Hepatocyte (in vitro differentiated cells): Measurements from ENCODE around the gene WDR59. TPM values are rescaled to one million over a fixed set of nuclear protein-coding genes. Genes with fewer than 3 reads are reported as not detected.

ENCODE experiments used
- DNase-seq: peaks from one replicate; pipeline ENCODE4 v3.0.0-alpha.2; 2016; ENCODE audit warnings: low spot score
- H2AFZ ChIP-seq: fragments of 200-600 bp; sonication (generic); 2 replicates; pipeline ENCODE4 v1.6.0; 2016; ENCODE audit warnings: antibody characterized with exemption, mild to moderate bottlenecking
- H3K27ac ChIP-seq: fragments of 200-600 bp; sonication (generic); 2 replicates; pipeline ENCODE4 v1.5.1; 2016; ENCODE audit warnings: mild to moderate bottlenecking
- H3K27me3 ChIP-seq: fragments of 200-600 bp; sonication (generic); 2 replicates; pipeline ENCODE4 v1.6.1; 2016
- H3K36me3 ChIP-seq: fragments of 200-600 bp; sonication (generic); replicated peaks from 2 replicates; pipeline ENCODE4 v1.5.1; 2016; ENCODE audit warnings: low read depth; ENCODE audit not compliant: insufficient read depth
- H3K4me1 ChIP-seq: fragments of 200-600 bp; sonication (generic); 2 replicates; pipeline ENCODE4 v1.5.1; 2016; ENCODE audit warnings: mild to moderate bottlenecking, moderate library complexity; ENCODE audit not compliant: insufficient read depth
- H3K4me2 ChIP-seq: fragments of 200-600 bp; sonication (generic); 2 replicates; pipeline ENCODE4 v1.6.0; 2016
- H3K4me3 ChIP-seq: fragments of 200-600 bp; sonication (generic); 2 replicates; pipeline ENCODE4 v1.5.1; 2016; ENCODE audit warnings: mild to moderate bottlenecking
- H3K79me2 ChIP-seq: fragments of 200-600 bp; sonication (generic); 2 replicates; pipeline ENCODE4 v1.6.0; 2017; ENCODE audit warnings: mild to moderate bottlenecking
- H3K9me2 ChIP-seq: fragments of 200-600 bp; sonication (generic); replicated peaks from 2 replicates; pipeline ENCODE4 v1.6.0; 2017; ENCODE audit warnings: mild to moderate bottlenecking; ENCODE audit not compliant: insufficient read depth
- H3K9me3 ChIP-seq: fragments of 200-600 bp; sonication (generic); 2 replicates; pipeline ENCODE4 v1.5.1; 2016; ENCODE audit warnings: low read depth, mild to moderate bottlenecking
- H4K20me1 ChIP-seq: fragments of 200-600 bp; sonication (generic); 2 replicates; pipeline ENCODE4 v1.6.0; 2016; ENCODE audit warnings: mild to moderate bottlenecking; ENCODE audit not compliant: insufficient read depth, poor library complexity, severe bottlenecking
- CTCF ChIP-seq: fragments of 200-600 bp; sonication (generic); IDR thresholded peaks from 2 replicates; pipeline ENCODE4 v1.5.1; 2016; ENCODE audit warnings: antibody characterized with exemption, mild to moderate bottlenecking; ENCODE audit not compliant: poor library complexity
- EZH2 ChIP-seq: fragments of 200-600 bp; sonication (generic); IDR thresholded peaks from 2 replicates; pipeline ENCODE4 v1.6.1; 2016; ENCODE audit warnings: antibody characterized with exemption, mild to moderate bottlenecking, borderline replicate concordance
- EZH2phosphoT487 ChIP-seq: fragments of 200-600 bp; sonication (generic); IDR thresholded peaks from one replicate; pipeline ENCODE4 v1.6.1; 2018; ENCODE audit warnings: antibody characterized with exemption, mild to moderate bottlenecking, low read depth, moderate library complexity; ENCODE audit not compliant: unreplicated experiment, severe bottlenecking
- WGBS: methylation state at CpG from one replicate; pipeline ENCODE4 v1.1.6; 2016; ENCODE audit warnings: low lambda C conversion rate; ENCODE audit errors: missing lambda C conversion rate; 5-methylcytosine and 5-hydroxymethylcytosine counted together
- polyA plus RNA-seq: library from polyadenylated mRNA; unstranded; fragments of >200 nt; fragmentation: Nextera tagmentation; extraction: Ambion mirVana; gene quantifications from 2 replicates; pipeline ENCODE4 v1.2.1, GENCODE V29; 2016
- total RNA-seq: library from RNA; depleted of rRNA; stranded (reverse); fragments of >200 nt; gene quantifications from 2 replicates; pipeline ENCODE4 v1.2.3, GENCODE V29; 2014

Gene WDR59
- total and polyA plus RNA-seq, 2 experiments from 2014 or later = 32.8 to 35.7 TPM

GRCh38 chr16:75012380-75013081 is 27.6 kb upstream of the WDR59 start:
- no peaks in the 10 kb centered on the region for H3K9me3 ChIP-seq
- H3K4me1 ChIP-seq = peaks cover 7% of the 10 kb centered on the region
- TF ChIP-seq EZH2 = no peak
- no peak for TF ChIP-seq CTCF
- no peak for TF ChIP-seq EZH2phosphoT487
- no peaks in the 10 kb centered on the region for H3K9me2 ChIP-seq
- peak overlapping the region; percentile 55 for H3K27ac ChIP-seq
- peak overlapping the region; percentile 9 for H3K4me2 ChIP-seq
- no peak overlapping the region for H2AFZ ChIP-seq
- no peaks in the 10 kb centered on the region for H3K36me3 ChIP-seq
- H3K4me3 ChIP-seq = no peak overlapping the region
- peaks cover 100% of the 10 kb centered on the region for H3K79me2 ChIP-seq
- no peak for DNase-seq
- H3K27me3 ChIP-seq = no peaks in the 10 kb centered on the region
- peaks cover 29% of the 10 kb centered on the region for H4K20me1 ChIP-seq
- WGBS = 76% methylated on average over 8 of the region's 8 CpGs

GRCh38 chr16:75011634-75012307 is 26.8 kb upstream of the WDR59 start:
- 65% methylated on average over 3 of the region's 3 CpGs for WGBS
- Histone ChIP-seq H3K4me3 (no peak overlapping the region), H3K79me2 (peaks cover 100% of the 10 kb centered on the region), H2AFZ (no peak overlapping the region), H3K27ac (peak overlapping the region; percentile 55), H4K20me1 (peaks cover 36% of the 10 kb centered on the region), H3K9me2 (no peaks in the 10 kb centered on the region), H3K36me3 (no peaks in the 10 kb centered on the region), H3K4me2 (peak overlapping the region; percentile 9), H3K27me3 (no peaks in the 10 kb centered on the region), H3K9me3 (no peaks in the 10 kb centered on the region), H3K4me1 (peaks cover 7% of the 10 kb centered on the region)
- peak; percentile 35 for DNase-seq
- TF ChIP-seq CTCF = no peak
- no peak for TF ChIP-seq EZH2
- TF ChIP-seq EZH2phosphoT487 = no peak

- peaks cover 100% of the 10 kb centered on the region for H3K79me2 ChIP-seq
- H3K4me1 ChIP-seq = peaks cover 7% of the 10 kb centered on the region
- H2AFZ ChIP-seq = no peak overlapping the region
- H3K9me3 ChIP-seq = no peaks in the 10 kb centered on the region
- no peak for DNase-seq
- H3K9me2 ChIP-seq = no peaks in the 10 kb centered on the region
- no peaks in the 10 kb centered on the region for H3K27me3 ChIP-seq
- no peak overlapping the region for H3K4me3 ChIP-seq
- WGBS = 99% methylated on average over 3 of the region's 3 CpGs
- H3K4me2 ChIP-seq = no peak overlapping the region
- no peak overlapping the region for H3K27ac ChIP-seq
- no peaks in the 10 kb centered on the region for H3K36me3 ChIP-seq
- TF ChIP-seq EZH2 = no peak
- TF ChIP-seq EZH2phosphoT487 = no peak
- TF ChIP-seq CTCF = no peak
- peaks cover 42% of the 10 kb centered on the region for H4K20me1 ChIP-seq
These were observed 25.5 kb upstream of the WDR59 start for GRCh38 chr16:75010427-75010826.
